GM21390 (cell line): ENCODE results near the gene SULT2A1.
"Not testable (repeated sequence)": the region's sequence is repeated elsewhere in the genome, so short reads cannot be mapped to it uniquely, and the experiment has no call there.

Experiments
- ATAC-seq: cut with Tn5 transposase; IDR thresholded peaks from one replicate; pipeline ENCODE4 v1.9.1; 2021; ENCODE audit not compliant: unreplicated experiment

Gene SULT2A1

DNA sequence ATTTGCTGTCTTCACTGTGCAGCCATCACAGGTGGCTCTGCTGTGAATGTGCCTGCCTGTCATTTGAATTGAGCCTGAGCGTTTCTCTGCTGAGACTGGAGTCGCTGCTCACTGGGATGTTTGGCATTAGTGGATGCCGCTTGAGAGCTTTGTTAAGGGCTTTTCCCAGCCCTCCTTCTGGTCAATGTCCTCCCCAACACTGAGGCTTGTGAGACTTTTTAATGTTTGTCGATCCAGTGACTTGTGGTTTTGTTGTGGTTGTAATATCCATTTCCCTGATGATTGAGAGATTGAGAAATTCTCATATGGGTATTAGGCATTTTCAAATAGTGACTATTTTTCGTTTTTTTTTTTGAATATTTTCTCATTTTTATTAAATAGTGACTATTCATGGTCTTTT, 24.5 kb downstream of the SULT2A1 start:
- no peak for ATAC-seq

DNA sequence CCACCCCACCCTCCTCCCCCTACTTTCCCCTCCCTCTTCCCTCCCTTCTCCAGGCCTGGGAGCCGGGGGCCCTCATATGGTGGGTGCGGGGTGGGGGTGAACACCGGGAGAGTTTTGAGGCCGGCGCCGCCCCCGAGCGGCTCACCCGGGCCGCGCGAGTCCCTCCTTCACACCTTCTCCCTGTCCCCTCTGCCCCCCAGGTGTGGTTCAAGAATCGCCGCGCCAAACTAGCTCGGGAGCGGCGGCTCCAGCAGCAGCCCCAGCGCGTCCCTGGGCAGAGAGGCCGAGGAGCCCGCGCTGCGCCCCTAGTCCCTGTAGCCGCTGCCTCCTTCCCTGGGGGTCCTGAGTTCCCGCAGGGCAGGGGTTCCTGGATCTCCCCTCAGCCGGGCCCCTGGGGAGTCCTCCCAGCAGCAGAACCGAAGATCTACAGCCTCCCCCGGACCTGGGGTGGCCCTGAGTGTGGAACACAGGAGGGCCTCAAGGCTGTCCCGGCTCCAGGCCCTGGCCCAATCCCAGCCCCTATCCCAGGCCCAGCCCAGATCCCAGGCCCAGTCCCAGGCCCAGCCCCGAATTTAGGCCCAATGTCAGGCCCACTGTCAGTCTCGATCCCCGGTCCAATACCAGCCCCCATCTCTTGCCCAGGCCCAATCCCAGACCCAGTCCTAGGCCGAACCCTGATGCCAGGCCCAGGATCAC, 25.4 kb downstream of the SULT2A1 start:
- ATAC-seq, result no peak

DNA sequence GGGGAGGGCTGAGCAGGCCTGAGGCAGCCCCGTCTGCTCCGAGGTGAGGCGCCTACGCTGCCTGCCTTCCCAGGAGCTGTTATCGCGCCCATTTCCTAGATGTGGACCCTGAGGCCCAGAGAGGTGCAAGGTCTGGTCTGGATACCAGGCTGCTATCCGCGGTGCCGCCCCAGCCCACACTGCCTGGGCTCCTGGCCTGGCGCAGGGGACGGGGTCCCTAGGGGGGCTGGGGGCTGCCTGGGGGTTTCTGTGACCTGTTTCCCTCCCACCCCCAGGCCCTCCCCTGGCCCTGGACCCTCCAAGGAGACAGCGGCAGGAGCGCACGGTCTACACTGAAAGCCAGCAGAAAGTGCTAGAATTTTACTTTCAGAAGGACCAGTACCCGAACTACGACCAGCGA, 26.3 kb downstream of the SULT2A1 start:
- ATAC-seq, result not testable (repeated sequence)

DNA sequence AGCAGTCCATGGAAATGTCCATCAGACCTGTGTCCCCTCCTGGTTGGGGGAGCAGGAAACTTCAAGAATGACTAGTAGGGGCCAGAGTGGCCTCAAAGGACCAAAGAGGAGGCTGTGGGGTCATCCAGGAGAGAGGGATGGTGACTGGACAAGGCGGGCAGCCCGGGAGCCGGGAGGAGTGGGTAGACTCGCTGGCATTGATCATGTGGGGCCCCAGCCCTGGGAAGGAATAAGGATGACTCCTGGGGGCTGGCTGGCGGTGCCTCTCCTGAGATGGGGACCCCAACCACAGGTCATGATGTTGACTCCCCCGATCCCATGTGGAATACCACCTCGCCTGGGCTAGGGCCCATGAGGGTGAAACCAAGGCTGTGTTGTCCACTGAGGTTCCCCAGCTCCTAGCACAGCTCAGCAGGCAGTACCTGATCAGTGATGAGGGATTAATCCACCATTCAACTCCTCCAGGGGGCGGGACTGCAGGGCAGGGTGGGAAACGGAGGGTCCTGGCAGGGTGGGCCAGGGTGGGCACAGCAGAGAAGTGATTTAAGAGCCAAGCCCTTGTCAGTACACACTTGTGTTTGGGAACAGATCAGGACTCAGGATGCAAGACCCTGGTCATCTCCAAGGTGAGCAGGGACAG, 27.3 kb downstream of the SULT2A1 start, which contains the start of gene TPRX2:
Gene TPRX2 (plus strand): TSS at position 590 of the 640 bp plus-strand sequence. CDS start 12 bp downstream, at position 602.
- not testable (repeated sequence) for ATAC-seq

DNA sequence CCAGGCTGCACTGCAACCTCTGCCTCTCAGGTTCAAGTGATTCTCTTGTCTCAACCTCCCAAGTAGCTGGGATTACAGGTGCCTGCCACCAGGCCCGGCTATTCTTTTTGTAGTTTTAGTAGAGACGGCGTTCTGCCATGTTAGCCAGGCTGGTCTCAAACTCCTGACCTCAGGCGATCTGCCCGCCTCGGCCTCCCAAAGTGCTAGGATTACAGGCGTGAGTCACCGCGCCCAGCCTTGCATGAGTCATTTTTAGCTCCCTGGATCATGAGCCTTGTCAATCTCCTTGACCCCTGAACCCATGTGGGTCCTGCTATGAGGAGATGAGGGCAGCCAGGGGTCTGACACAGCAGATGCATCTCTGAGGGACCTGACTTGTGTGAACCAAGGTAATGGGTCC, 27.9 kb downstream of the SULT2A1 start:
- ATAC-seq, result not testable (repeated sequence)

DNA sequence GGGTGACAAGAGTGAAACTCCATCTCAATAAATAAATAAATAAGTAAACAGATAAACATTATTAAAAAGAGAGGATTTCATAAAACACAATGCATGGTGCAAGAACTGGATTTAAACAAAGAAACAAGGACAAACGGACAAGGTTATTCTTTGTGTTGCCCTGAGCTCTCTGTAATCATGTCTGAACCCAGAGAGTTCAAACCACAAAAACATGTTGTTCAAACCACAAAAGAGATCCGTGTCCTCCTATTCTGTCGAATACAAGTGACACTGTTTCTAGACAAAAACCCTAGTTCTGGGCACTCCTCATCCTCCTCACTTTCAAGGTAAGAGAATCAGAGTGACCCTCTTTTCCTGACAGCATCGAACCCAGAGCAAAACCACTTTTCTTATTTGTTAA, 31.7 kb downstream of the SULT2A1 start:
- ATAC-seq, result no peak

DNA sequence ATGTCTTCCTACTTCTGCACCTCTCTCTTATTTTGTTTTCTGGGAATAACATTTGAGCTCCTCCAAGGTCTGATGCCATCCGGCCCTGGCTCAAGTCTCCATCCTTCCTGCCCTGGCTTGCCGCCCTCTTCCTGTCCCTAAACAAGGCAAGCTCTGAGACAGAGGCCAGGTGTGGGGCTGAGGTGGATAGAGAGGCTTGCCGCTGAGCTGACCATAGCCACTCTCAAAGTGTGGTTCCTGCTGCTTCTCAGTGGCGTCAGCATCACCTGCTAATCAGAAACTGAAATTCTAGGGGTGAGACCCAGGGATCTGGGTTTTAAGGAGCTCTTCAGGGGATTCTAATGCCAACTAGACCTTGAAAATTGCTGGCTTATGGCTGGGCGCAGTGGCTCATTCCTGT, 33.1 kb downstream of the SULT2A1 start:
- ATAC-seq, result no peak

DNA sequence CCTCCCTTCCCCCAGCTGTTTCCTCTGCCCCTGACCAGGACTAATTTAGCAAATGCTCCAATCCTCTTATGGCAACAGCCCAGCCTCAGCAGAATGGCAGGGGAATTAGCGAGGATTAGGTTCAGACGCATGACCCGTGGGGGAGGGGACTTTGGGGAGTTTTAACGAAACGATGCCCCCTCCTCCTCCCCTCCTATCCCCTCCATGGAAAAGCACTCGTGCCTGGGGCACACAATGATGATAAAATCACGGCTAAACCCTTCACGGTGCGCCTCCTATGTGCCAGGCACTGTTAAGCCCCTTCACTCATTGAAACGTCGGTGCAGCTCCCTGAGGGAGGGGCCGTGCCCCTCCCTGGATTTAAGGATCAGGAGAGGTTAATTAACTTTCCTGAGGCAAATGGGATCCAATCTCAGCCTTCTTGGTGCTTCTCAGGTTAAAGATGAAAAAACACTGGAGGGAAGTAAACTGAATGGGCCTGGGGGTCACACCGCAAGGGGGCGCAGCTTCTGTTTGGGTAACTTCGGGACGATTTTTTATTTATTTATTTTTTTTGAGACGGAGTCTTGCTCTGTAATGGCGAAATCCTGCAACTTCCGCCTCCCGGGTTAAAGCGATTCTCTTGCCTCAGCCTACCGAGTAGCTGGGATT, 37.2 kb downstream of the SULT2A1 start:
- ATAC-seq, result no peak

DNA sequence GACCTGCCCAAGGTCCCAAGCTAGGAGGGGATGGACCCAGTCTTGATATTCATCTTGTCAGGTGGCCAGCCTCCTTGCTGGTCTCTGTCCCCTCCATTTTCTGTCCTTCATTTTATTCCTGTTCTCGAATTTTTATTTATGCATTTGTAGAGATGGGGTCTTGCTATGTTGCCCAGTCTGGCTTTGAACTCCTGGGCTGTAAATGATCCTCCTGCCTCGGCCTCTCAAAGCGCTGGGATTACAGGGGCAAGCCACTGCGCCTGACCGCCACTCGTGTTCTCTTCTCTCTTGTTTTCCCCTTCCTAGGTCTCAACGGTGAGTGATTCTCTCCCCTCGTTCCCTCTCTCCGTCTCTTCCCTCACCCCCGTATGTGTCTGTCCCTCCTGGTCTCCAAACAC, 37.7 kb downstream of the SULT2A1 start:
- ATAC-seq, result no peak

DNA sequence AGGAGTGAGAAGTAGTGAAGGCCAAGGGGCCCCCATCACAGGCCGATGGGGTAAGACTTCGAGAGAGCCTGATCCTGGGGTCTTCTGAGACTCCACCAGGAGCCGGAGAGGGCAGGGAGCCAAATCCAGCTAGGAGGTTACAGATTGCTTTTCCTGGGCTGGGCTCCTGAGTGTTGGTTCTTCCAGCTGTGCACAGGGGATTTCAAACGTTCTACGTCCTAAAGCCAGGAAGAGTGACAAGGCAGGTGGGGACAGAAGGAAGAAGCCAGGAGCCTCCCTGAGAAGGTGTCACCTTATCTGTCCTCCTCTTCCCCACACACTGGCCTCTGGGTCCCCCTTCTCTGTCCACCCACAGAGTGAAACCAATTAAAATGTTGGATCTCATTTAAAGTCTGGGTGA, 43.2 kb downstream of the SULT2A1 start:
- no peak for ATAC-seq

DNA sequence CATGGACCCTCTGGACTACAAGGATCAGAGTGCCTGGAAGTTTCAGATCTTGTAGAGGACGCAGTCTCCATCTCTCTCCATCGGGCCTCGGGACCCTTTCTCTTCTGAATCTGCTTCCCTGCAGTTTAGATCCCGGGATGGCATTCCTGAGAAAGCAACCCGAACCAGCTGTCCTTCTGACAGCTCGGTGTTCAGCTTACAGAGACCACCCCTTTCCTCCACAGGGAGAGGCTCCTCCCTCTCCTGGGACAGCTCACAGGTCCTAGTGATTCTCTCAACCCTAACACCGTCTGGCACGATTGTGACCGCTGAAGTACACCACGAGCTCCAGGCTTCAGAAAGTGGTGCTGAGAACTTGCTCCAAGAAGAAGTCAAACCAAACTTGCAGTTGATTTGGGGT, 46.2 kb downstream of the SULT2A1 start:
- no peak for ATAC-seq

DNA sequence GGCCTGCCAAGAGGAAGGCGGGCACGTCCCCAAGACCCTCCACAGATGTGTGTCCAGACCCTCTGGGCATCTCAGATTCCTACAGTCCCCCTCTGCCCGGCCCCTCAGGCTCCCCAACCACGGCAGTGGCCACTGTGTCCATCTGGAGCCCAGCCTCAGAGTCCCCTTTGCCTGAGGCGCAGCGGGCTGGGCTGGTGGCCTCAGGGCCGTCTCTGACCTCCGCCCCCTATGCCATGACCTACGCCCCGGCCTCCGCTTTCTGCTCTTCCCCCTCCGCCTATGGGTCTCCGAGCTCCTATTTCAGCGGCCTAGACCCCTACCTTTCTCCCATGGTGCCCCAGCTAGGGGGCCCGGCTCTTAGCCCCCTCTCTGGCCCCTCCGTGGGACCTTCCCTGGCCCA, 46.7 kb downstream of the SULT2A1 start:
- ATAC-seq, result no peak

DNA sequence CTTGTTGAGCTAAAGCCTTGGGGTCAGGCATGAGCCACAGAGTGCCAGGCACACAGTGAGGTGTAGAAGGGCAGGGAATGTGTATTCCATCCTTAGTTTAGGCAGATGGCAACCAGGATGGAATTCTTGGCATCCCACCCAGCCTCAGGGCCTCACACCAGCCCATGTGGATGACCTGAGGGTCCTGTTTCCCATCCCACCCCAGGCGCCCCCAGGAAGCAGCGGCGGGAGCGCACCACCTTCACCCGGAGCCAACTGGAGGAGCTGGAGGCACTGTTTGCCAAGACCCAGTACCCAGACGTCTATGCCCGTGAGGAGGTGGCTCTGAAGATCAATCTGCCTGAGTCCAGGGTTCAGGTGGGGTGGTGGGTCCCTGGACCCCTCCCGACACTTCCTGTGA, 50.1 kb downstream of the SULT2A1 start:
- no peak for ATAC-seq

DNA sequence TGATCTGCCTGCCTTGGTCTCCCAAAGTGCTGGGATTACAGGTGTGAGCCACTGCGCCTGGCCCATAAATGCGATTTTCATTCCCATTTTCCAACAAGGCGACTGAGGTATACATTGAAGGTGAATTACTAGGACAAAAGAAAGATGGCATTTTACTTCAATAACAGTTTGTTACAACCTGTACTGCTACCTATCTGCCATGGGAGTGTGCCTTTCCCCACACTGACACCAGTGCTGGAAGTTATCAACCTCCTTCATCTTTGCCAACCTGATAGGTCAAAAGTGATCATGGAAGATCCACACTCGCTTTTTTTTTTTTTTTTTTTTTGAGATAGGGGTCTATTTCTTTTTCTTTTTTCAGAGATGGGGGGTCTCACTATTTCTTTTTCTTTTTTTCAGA, 53.4 kb downstream of the SULT2A1 start:
- no peak for ATAC-seq

DNA sequence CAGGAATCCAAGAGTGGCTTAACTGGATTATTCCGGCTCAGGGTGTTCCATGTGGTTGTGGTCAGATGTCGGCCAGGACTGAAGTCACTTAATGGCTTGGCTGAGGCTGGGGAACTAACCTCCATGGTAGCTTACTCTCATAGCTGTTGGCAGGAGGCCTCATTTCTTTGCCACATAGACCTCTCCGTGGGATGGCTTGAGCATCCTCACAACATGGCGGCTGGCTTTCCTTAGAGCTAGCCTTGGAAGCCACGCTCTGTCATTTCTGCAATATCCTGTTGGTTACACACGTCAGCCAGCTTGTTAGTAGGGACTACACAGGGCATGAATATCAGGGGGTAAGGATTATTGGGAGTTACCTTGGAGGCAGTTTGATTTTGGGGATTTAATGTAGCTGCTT, 59.3 kb downstream of the SULT2A1 start:
- no peak for ATAC-seq

DNA sequence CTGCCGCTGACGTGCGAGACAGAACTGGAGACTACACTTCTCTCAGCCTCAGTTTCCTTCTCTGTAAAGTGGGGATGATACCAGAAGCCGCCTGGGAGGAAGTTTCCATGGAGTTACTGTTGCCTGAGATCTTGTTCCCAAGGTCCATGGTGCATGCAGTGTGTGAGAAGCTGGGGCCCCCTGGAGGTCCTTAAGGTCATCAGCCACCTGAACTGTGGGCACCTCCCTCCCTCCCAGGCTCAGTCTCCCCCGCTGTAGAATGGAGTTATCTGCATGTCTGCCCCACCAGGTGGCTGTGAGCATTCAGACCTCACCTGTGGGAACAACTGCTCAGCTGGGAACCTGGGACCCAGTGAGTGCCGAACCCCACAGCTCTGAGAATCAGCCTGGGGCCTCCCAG, 61.7 kb downstream of the SULT2A1 start:
- ATAC-seq, result no peak

DNA sequence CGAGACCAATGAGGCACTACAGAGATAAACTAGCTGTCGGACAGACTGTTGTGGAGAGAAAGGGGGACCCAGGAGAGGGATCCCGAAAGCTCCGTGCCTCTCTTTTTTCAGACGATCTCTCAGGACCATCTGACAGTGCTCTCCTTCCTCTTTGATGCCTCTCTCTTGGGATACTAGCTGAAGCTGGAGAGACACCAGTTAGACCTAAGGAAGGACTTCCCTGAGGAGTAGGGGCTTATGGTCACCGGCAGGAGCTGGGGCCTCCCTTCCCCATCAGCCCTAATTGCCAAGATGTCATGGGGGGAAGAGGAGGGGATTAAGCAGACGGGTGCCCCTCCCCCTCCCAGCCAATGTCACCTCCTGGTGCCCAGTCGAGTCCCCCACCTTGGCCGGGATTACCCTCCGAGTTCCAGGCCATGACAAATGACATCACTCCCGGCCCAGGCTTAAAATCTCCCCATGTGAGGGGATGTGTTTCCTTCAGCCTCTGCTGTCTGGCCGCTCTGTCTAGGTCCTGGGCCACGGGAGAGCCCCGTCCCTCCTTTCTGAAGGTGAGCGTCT, 64.6 kb downstream of the SULT2A1 start, which contains the start of gene CRX:
Gene CRX (plus strand): TSS at position 478 of the 561 bp plus-strand sequence. CDS start 12,507 bp downstream, outside the sequence.
- ATAC-seq, result no peak
